Esophagus (tissue), 2 donors: Measurements from ENCODE around the gene ATXN2L. TPM values are rescaled to one million over a fixed set of nuclear protein-coding genes. Genes with fewer than 3 reads are reported as not detected.

ENCODE experiments used
- H3K27ac ChIP-seq, 2 donors: one replicate each; pipeline ENCODE4 v1.5.1; 2013; ENCODE audit warnings: low read depth in 2 of 2, mild to moderate bottlenecking in 2 of 2, inconsistent platforms in 1 of 2, low read length in 1 of 2, moderate library complexity in 1 of 2
- H3K27me3 ChIP-seq, 2 donors: one replicate each; pipeline ENCODE4 v1.6.1; 2013; ENCODE audit warnings: low read length in 2 of 2, control low read depth in 1 of 2, mild to moderate bottlenecking in 1 of 2; ENCODE audit not compliant: insufficient read depth in 2 of 2, control insufficient read depth in 1 of 2
- H3K36me3 ChIP-seq, 2 donors: one replicate each; pipeline ENCODE4 v1.6.1; 2013; ENCODE audit warnings: low read length in 1 of 2; ENCODE audit not compliant: control insufficient read depth in 2 of 2, insufficient read depth in 2 of 2
- H3K4me1 ChIP-seq, 2 donors: one replicate each; pipeline ENCODE4 v1.6.1; 2013; ENCODE audit warnings: low read length in 1 of 2; ENCODE audit not compliant: control insufficient read depth in 2 of 2, insufficient read depth in 2 of 2
- H3K4me3 ChIP-seq, 2 donors: one replicate each; pipeline ENCODE4 v1.5.1; 2013; ENCODE audit warnings: low read length in 2 of 2, mild to moderate bottlenecking in 2 of 2, low read depth in 1 of 2, moderate library complexity in 1 of 2
- H3K9me3 ChIP-seq, 2 donors: one replicate each; pipeline ENCODE4 v1.6.1; 2013; ENCODE audit warnings: mild to moderate bottlenecking in 2 of 2, low read depth in 1 of 2, low read length in 1 of 2, moderate library complexity in 1 of 2; ENCODE audit not compliant: control insufficient read depth in 2 of 2, insufficient read depth in 1 of 2
- WGBS, 2 donors: extraction: QIAGEN DNeasy Blood & Tissue Kit; methylation state at CpG; one replicate each; pipeline ENCODE4 v1.1.7; 2013; 5-methylcytosine and 5-hydroxymethylcytosine counted together
- polyA plus RNA-seq, 2 donors: library from polyadenylated mRNA; stranded (reverse); fragments of 200-250 nt; gene quantifications; one replicate each; pipeline ENCODE4 v1.2.3, GENCODE V29; 2013
- donor health status: healthy with polysubstance abuse.
- donor health status: Bipolar disorder and iron deficiency.

The ATXN2L gene
- polyA plus RNA-seq, 2 donors, result 37.9 to 82.1 TPM

DNA sequence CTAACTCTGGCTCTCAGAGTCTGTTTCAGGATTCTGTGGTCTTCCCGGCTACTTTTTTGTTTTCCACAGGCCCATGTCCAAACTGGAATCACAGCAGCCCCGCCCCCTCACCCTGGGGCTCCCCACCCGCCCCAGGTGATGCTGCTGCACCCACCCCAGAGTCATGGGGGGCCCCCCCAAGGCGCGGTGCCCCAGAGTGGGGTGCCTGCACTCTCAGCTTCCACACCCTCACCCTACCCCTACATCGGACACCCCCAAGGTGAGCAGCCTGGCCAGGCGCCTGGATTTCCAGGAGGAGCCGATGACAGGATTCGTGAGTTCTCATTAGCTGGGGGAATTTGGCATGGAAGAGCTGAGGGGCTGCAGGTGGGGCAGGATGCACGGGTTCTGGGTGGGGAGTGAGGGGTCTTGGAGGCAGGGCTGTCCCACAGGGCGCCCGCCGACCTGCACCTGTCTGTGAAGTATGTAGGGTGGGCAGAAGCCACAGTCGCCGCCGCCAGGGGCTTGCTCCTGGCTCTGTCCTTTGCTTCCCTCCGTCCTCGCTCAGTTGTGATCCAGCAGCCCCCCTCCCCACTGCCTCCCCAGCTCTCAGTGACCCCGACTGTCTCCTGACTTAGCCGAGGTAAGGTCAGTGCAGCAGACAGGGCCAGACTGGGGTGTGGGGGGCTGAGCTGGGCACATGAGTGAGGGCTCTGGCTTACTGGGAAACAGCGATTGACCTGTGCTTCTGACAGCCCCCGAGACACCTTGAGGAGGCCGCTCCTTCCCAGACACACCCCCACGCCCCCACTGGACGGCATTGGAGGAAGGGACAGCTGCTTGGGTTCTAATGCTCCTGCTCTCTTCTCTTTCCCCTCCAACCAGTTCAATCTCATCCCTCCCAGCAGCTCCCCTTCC is 13.3 kb downstream of the ATXN2L start:
- no peaks in the 10 kb centered on the region for H3K9me3 ChIP-seq
- H3K27ac ChIP-seq, result no peak overlapping the region
- H3K27me3 ChIP-seq, result no peaks in the 10 kb centered on the region
- H3K36me3 ChIP-seq, result peaks cover 27 to 48% of the 10 kb centered on the region in 2 donors
- H3K4me3 ChIP-seq, result no peak overlapping the region
- H3K4me1 ChIP-seq, result no peaks in the 10 kb centered on the region
- 91 to 94% methylated on average over 25 of the region's 25 CpGs for WGBS, 2 donors

DNA sequence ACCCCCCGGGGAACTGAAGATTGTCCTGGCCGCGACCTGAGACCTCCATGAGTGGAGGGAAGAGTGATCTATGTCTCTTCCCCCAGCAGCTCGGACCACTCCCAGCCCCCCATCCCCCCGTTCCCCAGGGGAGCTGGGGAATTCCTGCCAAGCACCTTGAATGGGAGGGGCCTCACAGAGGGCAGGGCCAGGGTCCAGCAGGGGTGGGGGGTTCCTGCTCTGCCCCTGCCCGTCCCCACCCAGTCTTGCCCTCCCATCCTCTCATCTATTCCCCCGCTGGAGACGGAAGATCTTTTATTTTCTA is 13.9 kb downstream of the ATXN2L start:
- no peak overlapping the region for H3K27ac ChIP-seq
- H3K4me1 ChIP-seq, result no peaks in the 10 kb centered on the region
- H3K27me3 ChIP-seq, result no peaks in the 10 kb centered on the region
- H3K4me3 ChIP-seq, result no peak overlapping the region
- no peaks in the 10 kb centered on the region for H3K9me3 ChIP-seq
- 84 to 87% methylated on average over 8 of the region's 8 CpGs for WGBS, 2 donors
- peaks cover 27 to 46% of the 10 kb centered on the region in 2 donors for H3K36me3 ChIP-seq

DNA sequence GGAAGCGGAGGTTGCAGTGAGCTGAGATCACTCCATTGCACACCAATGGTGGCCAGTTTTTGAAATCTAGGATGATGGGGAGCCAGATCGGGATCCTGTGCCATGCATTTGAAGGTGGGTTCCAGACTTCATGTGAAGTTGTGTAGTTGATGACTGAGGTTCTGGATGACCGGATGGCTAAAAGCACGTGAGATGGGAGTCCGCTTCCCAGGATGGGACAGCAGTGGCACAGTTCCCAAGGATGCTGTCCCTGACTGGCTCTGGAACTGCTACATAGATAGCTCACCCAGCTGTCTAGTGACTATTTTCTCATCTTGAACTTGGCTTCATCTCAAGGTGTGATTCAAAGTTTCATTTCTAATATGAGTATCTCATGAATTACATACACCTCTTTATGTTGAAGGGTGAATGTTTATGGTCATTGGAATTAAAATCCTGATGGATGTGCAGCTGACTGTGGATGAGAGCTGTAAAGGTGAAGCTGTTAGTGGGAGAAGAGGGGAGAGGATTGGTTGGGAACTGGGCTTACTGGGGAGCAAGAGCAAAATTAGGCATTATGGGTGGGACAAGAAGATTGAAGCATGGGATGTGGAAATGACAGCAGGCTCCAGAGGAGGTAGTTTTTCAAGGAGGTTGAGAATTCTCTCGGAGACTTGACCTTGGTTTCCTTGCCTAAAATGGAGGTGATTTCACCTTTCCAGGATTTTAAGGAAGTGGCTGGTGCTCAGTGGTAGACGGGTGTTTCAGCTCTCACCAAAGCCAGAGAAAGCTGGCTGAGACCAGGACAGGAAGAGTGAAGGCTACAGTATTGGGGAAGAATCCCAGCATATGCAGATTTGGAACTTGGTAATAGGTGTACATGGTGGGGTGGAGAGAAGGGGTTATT is 15.1 kb downstream of the ATXN2L start:
- H3K4me3 ChIP-seq, result no peak overlapping the region
- no peaks in the 10 kb centered on the region for H3K4me1 ChIP-seq
- no peaks in the 10 kb centered on the region for H3K9me3 ChIP-seq
- H3K27ac ChIP-seq, result no peak overlapping the region
- H3K36me3 ChIP-seq, result peaks cover 30 to 52% of the 10 kb centered on the region in 2 donors
- WGBS, 2 donors, result 93% methylated on average over 7 of the region's 7 CpGs
- no peaks in the 10 kb centered on the region for H3K27me3 ChIP-seq

DNA sequence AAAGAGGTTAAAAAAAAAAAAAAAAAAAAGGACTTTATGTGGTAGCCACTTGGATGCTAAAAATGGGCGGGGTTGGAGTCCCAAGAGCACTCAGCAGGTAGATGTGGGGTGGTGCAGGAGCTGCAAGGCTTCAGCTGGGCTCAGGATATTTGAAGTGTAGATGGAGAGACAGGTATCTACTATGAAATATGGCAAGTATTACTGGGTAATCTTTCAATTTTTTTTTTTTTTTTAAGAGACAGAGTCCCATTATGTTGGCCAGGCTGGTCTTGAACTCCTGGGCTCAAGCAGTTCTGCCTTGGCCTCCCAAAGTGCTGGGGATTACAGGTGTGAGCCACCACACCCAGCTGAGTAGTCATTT is 15.7 kb downstream of the ATXN2L start:
- Histone ChIP-seq H3K27me3 (no peaks in the 10 kb centered on the region), H3K36me3 (peaks cover 24 to 50% of the 10 kb centered on the region in 2 donors), H3K4me1 (no peaks in the 10 kb centered on the region), H3K4me3 (no peak overlapping the region), H3K9me3 (no peaks in the 10 kb centered on the region), H3K27ac (no peak overlapping the region)
- WGBS, 2 donors, result 91 to 100% methylated on average over 1 of the region's 1 CpG

DNA sequence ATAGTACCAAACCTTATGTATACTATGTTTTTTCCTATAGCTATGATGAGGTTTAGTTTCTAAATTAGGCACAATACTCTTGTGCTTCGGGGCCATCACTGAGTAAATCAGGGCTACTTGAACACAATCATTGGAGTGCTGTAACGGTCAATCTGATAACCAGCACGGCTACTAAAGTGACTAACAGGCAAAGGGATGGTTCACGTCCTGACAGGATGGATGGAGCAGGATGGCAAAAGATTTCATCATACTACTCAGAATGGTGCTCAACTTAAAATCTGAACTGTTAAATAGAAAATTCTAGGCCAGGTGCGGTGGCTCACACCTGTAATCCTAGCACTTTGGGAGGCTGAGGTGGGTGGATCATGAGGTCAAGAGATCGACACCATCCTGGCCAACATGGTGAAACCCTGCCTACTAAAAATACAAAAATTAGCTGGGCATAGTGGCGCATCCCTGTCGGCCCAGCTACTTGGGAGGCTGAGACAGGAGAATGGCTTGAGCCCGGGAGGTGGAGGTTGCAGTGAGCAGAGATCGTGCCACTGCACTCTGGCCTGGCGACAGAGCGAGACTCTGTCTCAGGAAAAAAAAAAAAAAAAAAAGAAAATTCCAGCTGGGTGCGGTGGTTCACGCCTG is 16.3 kb downstream of the ATXN2L start:
- H3K9me3 ChIP-seq, result no peaks in the 10 kb centered on the region
- no peaks in the 10 kb centered on the region for H3K4me1 ChIP-seq
- WGBS, 2 donors, result 92 to 95% methylated on average over 14 of the region's 14 CpGs
- H3K27me3 ChIP-seq, result no peaks in the 10 kb centered on the region
- H3K36me3 ChIP-seq, result peaks cover 27 to 52% of the 10 kb centered on the region in 2 donors
- H3K4me3 ChIP-seq, result no peak overlapping the region
- no peak overlapping the region for H3K27ac ChIP-seq

DNA sequence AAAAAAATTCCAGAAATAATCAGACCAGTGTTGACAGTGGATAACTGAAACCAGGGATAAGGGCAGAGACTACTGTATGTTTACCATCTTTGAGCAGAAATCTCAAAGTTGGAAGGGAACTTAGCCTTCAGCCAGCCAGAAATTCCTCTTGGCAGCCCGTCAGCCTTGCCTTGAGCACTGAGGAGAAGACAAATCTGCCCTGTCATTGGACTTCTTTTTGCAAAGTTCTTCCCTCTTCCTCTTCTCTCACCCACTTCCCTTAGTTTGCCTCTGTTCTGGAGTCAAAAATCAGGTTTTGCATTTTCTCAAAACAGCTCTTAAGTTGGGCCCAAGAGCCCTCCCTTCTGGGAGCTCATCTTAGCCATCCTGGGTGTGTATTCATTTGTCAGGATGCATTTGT is 17.1 kb downstream of the ATXN2L start:
- WGBS, 2 donors, result 14 to 46% methylated on average over 1 of the region's 1 CpG
- H3K4me3 ChIP-seq, result no peak overlapping the region
- H3K27me3 ChIP-seq, result no peaks in the 10 kb centered on the region
- H3K36me3 ChIP-seq, result peaks cover 28 to 51% of the 10 kb centered on the region in 2 donors
- H3K27ac ChIP-seq, result no peak overlapping the region
- peaks cover 0 to 2% of the 10 kb centered on the region in 2 donors for H3K4me1 ChIP-seq
- H3K9me3 ChIP-seq, result no peaks in the 10 kb centered on the region

DNA sequence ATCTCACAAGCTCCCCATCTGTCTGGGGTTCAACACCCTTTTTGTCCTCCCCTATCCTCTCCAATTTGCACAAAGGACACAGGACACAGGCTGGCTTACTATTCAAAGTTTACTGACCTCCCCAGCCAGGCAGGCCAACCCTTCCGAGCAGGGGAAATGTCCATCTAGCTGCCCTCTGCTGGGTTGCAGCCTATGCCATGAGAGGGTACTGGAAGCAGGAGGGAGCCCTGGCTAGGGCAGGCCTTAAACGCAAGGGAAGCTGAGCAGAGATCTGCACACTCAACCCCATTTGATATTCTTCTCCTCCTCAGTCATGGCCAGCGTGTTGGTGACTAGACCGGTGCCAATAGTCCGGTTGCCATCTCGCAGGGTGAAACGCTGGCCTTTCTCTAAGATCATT is 19.9 kb downstream of the ATXN2L start:
- 88 to 92% methylated on average over 7 of the region's 7 CpGs for WGBS, 2 donors
- Histone ChIP-seq H3K27ac (no peak overlapping the region), H3K9me3 (no peaks in the 10 kb centered on the region), H3K36me3 (peaks cover 16 to 33% of the 10 kb centered on the region in 2 donors), H3K4me3 (no peak overlapping the region), H3K27me3 (no peaks in the 10 kb centered on the region), H3K4me1 (peaks cover 4 to 17% of the 10 kb centered on the region in 2 donors)

DNA sequence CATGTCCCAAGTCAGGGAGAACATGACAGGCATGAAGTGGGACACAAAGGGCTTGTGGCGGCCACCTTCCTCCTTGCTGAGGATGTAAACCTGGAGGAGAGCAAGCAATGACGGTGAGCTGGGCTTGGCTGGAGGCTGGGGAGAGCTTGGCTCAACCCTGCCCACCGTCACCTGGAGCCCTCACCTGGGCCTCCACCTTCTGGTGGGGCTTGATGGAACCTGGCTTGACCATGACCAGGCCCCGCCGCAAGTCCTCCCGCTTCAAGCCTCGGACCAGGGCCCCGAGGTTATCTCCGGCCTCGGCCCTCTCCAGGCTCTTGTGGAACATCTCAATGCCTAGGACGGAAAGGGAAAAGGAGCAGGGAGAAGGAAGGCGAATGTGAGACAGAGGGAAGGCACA is 21.0 kb downstream of the ATXN2L start:
- peaks cover 16 to 31% of the 10 kb centered on the region in 2 donors for H3K36me3 ChIP-seq
- 92 to 94% methylated on average over 12 of the region's 12 CpGs for WGBS, 2 donors
- H3K4me1 ChIP-seq, result peaks cover 4 to 17% of the 10 kb centered on the region in 2 donors

DNA sequence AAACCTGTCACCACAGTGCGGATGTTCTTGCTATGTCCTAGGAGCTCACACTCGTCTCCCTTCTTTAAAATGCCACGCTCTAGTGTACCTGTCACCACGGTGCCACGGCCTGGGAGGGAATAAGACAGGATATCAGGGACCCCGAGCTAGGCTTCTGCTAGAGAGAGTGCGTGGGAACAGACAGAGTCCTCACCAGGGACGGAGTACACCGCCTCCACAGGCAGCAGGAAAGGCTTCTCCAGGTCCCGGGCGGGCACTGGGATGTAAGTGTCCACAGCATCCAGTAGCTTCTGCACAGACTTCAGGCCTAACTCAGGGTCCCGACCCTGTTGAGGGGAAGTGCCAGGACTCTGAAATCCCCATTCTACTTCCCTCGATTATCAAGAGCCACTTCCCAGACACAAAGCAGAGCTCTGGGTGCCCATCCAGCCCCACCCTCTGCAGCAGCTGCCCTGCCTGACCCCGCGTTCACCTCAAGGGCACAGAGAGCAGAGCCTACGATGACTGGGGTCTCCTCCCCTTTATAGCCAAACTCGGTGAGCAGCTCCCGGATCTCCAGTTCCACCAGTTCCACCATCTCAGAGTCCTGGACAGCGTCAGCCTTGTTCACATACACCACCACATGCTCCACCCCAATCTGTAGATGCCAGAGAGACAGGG is 21.6 kb downstream of the ATXN2L start:
- Histone ChIP-seq H3K4me1 (peaks cover 4 to 17% of the 10 kb centered on the region in 2 donors), H3K27me3 (no peaks in the 10 kb centered on the region), H3K4me3 (no peak overlapping the region), H3K36me3 (peaks cover 16 to 30% of the 10 kb centered on the region in 2 donors), H3K27ac (no peak overlapping the region), H3K9me3 (no peaks in the 10 kb centered on the region)
- WGBS, 2 donors, result 85 to 87% methylated on average over 19 of the region's 19 CpGs

More for the DNA sequence above, 21.0 kb downstream of the ATXN2L start:
- H3K27ac ChIP-seq, result no peak overlapping the region
- no peaks in the 10 kb centered on the region for H3K27me3 ChIP-seq
- no peak overlapping the region for H3K4me3 ChIP-seq
- H3K9me3 ChIP-seq, result no peaks in the 10 kb centered on the region
